ACC112 (cell line): ENCODE measurements around the gene MUC4.

Experiments
- H2AFZ ChIP-seq: fragments of 200-600 bp; sonication (generic); one replicate; pipeline ENCODE4 v1.6.0; 2017; ENCODE audit warnings: antibody characterized with exemption, low read length; ENCODE audit not compliant: unreplicated experiment
- H3K27ac ChIP-seq: fragments of 200-600 bp; sonication (generic); 2 replicates; pipeline ENCODE4 v1.5.1; 2014; ENCODE audit warnings: low read depth, mild to moderate bottlenecking, antibody characterized with exemption, low read length, moderate library complexity
- H3K27me3 ChIP-seq: fragments of 200-600 bp; sonication (generic); 2 replicates; pipeline ENCODE4 v1.6.1; 2014; ENCODE audit warnings: mild to moderate bottlenecking, antibody characterized with exemption, low read length, moderate library complexity, mixed read lengths; ENCODE audit not compliant: insufficient read depth
- H3K36me3 ChIP-seq: fragments of 200-600 bp; sonication (generic); 2 replicates; pipeline ENCODE4 v1.6.1; 2016; ENCODE audit warnings: mild to moderate bottlenecking, antibody characterized with exemption, low read length, moderate library complexity, mixed read lengths; ENCODE audit not compliant: insufficient read depth
- H3K4me1 ChIP-seq: fragments of 200-600 bp; sonication (generic); one replicate; pipeline ENCODE4 v1.6.1; 2016; ENCODE audit warnings: low read length, mixed read lengths; ENCODE audit not compliant: insufficient read depth, unreplicated experiment, control insufficient read depth
- H3K4me3 ChIP-seq: fragments of 200-600 bp; sonication (generic); 2 replicates; pipeline ENCODE4 v1.5.1; 2014; ENCODE audit warnings: mild to moderate bottlenecking, low read depth, low read length
- H3K79me2 ChIP-seq: fragments of 200-600 bp; sonication (generic); one replicate; pipeline ENCODE4 v1.6.0; 2016; ENCODE audit warnings: low read length; ENCODE audit not compliant: control insufficient read depth, unreplicated experiment, insufficient read depth

MUC4 gene

DNA sequence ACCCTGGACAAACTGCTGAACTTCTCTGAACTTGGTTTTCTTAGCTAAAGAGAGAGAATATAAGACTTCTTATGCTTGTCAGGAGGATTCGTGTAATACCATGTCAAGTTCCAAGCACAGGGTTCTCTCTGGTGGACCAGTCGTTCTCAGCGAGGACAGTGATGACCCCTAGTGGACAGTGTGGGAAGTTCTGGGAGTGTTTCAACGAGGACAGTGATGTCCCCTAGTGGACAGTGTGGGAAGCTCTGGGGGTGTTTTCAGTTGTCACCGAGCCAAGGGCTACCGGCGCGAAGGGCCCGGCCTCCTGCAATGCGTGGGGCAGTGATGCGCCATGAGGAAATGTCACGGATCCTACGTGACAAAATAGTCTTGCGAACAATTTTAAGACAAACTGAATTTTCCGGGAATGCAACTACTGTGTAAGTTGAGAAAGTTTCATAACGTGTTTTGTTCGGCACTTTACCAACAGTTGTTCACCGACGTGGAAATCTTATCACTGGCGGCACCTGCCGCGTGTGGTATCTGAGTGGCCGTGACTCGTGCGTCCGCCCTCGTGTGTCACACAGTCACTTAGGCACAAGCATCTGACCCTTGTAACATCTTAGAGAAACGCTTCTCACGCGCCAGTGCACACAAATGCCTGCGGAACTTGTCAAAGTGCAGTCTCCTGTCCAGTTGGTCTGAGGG lies 39.3 kb upstream of the MUC4 start:
- no peaks in the 10 kb centered on the region for H3K36me3 ChIP-seq
- H3K4me3 ChIP-seq: peak overlapping the region; percentile 10; the same call in 1 of the 2 replicates
- H3K27me3 ChIP-seq: no peaks in the 10 kb centered on the region
- H3K4me1 ChIP-seq: peaks cover 12% of the 10 kb centered on the region
- H2AFZ ChIP-seq: no peak overlapping the region
- no peaks in the 10 kb centered on the region for H3K79me2 ChIP-seq
- H3K27ac ChIP-seq: no peak overlapping the region

DNA sequence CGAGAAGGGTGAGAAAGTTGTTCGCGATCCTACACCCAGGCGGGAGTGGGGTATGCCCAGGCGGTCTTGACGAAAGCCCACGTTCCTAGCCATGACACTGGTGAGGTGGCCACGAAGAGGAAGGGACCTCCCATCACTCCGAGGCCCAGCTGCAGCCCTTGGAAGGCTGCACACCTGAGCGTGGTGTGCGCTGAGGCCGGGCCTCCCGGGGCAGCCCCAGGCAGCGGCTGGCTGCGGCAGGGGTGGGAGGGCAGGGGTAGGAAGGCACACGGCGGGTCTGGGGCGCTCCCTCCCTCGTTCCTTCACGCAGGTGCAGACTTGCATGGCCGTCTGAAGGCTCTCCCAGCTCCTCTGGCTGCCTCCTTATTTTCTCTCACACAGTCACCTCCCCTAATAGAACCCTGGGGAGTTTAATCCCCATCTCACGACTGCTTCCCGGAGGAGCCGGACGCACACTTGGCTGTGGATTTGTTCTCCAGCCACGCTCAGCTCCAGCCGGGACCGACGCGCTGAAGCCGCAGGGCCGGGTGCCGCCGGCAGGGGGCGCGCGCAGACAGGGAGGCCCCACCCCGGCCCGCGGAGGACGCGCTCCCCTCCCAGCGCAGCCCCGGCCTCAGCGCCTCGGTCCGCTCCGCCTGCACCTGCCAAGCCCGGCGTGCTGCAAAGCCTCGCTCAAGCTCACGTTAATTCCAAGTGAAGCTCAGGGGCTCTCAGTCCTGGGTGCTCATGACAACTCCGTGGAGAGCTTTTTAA lies 37.8 kb upstream of the MUC4 start:
- no peak overlapping the region for H2AFZ ChIP-seq
- no peaks in the 10 kb centered on the region for H3K79me2 ChIP-seq
- H3K27ac ChIP-seq: no peak overlapping the region
- no peaks in the 10 kb centered on the region for H3K36me3 ChIP-seq
- no peaks in the 10 kb centered on the region for H3K27me3 ChIP-seq
- H3K4me3 ChIP-seq: no peak overlapping the region
- peaks cover 12% of the 10 kb centered on the region for H3K4me1 ChIP-seq

DNA sequence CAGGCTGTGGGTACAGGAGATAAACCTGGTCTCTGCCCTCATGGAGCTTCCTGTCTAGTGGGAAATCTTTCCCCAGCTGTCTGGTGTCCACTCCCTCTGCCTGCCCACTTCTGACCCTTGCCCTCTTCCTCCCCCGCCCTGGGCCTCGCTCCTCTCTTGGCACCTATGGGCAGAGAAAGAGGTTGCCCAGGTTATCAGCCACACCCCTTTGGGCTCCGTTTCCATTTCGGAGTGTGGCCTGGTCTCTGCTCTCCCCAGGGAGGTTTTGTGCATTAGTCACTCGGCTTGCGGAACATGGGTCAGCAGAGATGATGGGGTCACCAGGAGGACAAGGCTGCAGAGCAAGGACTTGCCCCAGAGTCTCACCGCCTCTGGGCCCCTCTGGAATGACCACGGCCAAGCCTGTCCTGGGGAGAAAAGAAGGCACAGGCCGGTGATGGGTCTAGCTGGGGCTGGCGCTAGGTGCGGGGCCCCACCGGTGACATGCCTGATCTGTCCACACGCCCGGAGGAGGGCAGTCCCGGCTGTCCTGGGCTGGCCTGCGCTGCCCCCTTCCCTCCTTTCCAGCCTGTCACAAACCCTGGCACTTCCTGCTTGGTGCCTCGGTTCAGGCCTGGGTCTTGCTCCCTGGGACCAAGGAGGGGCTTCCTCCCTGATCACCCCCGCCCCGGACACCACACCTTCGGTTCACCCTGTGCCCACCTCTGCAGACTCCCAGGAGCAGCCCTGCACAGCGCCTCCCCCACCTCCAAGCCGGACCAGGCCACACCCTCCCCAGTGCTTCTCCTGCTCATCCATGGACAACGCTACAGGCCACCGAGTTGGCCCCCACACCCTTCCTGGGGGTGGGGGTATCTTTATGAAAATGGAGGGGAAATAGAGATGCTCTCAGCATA lies 35.6 kb upstream of the MUC4 start:
- Histone ChIP-seq H3K27ac (no peak overlapping the region), H3K4me1 (peaks cover 12% of the 10 kb centered on the region), H3K4me3 (no peak overlapping the region), H2AFZ (no peak overlapping the region), H3K79me2 (no peaks in the 10 kb centered on the region), H3K27me3 (no peaks in the 10 kb centered on the region), H3K36me3 (no peaks in the 10 kb centered on the region)

- Histone ChIP-seq H3K79me2 (no peaks in the 10 kb centered on the region), H3K4me1 (peaks cover 12% of the 10 kb centered on the region), H3K27ac (no peak overlapping the region), H2AFZ (no peak overlapping the region), H3K27me3 (no peaks in the 10 kb centered on the region), H3K4me3 (no peak overlapping the region), H3K36me3 (no peaks in the 10 kb centered on the region)
These were observed 33.8 kb upstream of the MUC4 start for GRCh38 chr3:195845483-195845882.

DNA sequence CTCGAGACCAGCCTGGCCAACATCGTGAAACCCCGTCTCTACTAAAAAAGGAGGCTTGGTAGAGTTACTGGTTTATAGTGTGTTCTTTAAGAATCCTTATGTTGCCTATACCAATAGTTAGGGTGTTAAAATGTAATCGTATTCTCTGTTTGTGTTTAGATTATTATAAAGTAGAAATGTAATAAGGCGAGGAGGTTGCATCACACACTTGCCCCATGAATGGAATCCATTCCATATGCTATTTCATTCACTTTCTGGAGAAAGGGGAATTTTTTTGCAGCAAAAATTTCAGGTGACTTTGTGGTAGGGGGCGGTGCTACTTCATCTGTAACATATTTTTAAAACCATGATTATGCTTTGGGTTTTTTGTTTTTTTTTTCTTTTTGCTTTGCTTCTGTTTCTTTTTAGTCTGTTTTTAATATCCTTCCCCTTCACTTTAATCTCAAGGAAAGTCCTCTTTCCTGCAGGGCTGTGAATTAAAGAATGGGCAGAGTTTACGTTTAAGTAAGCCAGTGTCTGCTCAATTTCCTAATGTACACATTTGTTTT lies 33.0 kb upstream of the MUC4 start:
- H3K4me1 ChIP-seq: peaks cover 12% of the 10 kb centered on the region
- no peak overlapping the region for H2AFZ ChIP-seq
- no peak overlapping the region for H3K4me3 ChIP-seq
- no peaks in the 10 kb centered on the region for H3K27me3 ChIP-seq
- H3K27ac ChIP-seq: no peak overlapping the region
- no peaks in the 10 kb centered on the region for H3K36me3 ChIP-seq
- H3K79me2 ChIP-seq: no peaks in the 10 kb centered on the region

- Histone ChIP-seq H3K27me3 (0 out of 2 replicates have a peak, but pooled peaks cover 4% of the 10 kb centered on the region), H3K4me1 (no peaks in the 10 kb centered on the region), H3K79me2 (no peaks in the 10 kb centered on the region), H3K4me3 (no peak overlapping the region), H2AFZ (no peak overlapping the region), H3K27ac (no peak overlapping the region), H3K36me3 (no peaks in the 10 kb centered on the region)
These were observed 27.7 kb upstream of the MUC4 start for GRCh38 chr3:195839260-195840010.

- Histone ChIP-seq H3K27ac (no peak overlapping the region), H3K79me2 (no peaks in the 10 kb centered on the region), H2AFZ (no peak overlapping the region), H3K27me3 (0 out of 2 replicates have a peak, but pooled peaks cover 4% of the 10 kb centered on the region), H3K4me3 (no peak overlapping the region), H3K36me3 (no peaks in the 10 kb centered on the region), H3K4me1 (no peaks in the 10 kb centered on the region)
These were observed 27.0 kb upstream of the MUC4 start for GRCh38 chr3:195838714-195839113.

DNA sequence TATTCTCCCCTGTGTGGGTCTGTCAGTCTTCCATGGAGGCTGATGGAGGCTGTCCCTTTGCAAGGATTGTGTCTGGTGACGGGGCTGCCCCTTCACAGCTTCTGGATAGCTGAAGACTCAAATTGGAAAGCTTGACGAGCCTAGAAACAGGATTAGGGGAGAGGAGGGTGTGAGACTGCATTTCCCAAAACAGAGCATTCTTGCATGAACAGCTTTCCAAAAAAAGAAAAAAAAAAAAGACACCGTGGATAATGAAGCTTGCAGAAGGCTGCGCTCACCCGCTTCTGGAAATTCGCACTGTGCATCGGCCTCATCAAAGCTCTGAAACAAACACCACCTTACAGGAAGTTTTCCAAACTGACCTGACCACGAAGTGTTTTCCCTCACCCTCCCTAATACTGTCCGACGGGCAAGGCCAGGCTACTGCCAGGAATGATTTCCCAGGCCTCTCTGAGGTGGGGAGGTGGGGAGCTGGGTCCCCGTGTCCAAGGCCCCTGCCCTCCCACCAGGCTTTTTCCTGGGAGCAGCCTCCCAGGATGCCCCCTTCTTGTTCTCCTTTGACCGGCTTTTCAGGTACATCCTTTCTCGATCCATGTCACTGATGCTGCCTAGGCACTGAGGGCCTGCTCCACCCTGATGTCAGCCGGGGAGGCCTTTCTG lies 24.9 kb upstream of the MUC4 start:
- Histone ChIP-seq H2AFZ (no peak overlapping the region), H3K36me3 (no peaks in the 10 kb centered on the region), H3K4me3 (no peak overlapping the region), H3K27ac (no peak overlapping the region), H3K4me1 (no peaks in the 10 kb centered on the region), H3K27me3 (0 out of 2 replicates have a peak, but pooled peaks cover 4% of the 10 kb centered on the region), H3K79me2 (no peaks in the 10 kb centered on the region)

GRCh38 chr3:195835791-195836190 lies 24.1 kb upstream of the MUC4 start:
- Histone ChIP-seq H3K79me2 (no peaks in the 10 kb centered on the region), H3K4me1 (no peaks in the 10 kb centered on the region), H3K4me3 (no peak overlapping the region), H2AFZ (no peak overlapping the region), H3K27ac (no peak overlapping the region), H3K36me3 (no peaks in the 10 kb centered on the region), H3K27me3 (0 out of 2 replicates have a peak, but pooled peaks cover 8% of the 10 kb centered on the region)
